SK-N-SH treated with all-trans-retinoic acid at 6 μM for 48 hours (cell line): ENCODE measurements around the gene SUPT3H.

Source experiments
- ARNTL ChIP-seq: fragments of 450-650 bp; formaldehyde crosslinking; IDR thresholded peaks from 2 replicates; pipeline ENCODE4 v1.5.0; 2020; ENCODE audit warnings: low read depth, mild to moderate bottlenecking, moderate library complexity, borderline replicate concordance
- ESRRG ChIP-seq: fragments of 250-450 bp; sonication (Bioruptor Pico); IDR thresholded peaks from 2 replicates; pipeline ENCODE4 v1.6.1; 2021; ENCODE audit warnings: mild to moderate bottlenecking
- PATZ1 ChIP-seq: fragments of 250-450 bp; sonication (Bioruptor Pico); IDR thresholded peaks from 2 replicates; pipeline ENCODE4 v1.8.0; 2020; ENCODE audit warnings: mild to moderate bottlenecking, moderate library complexity, borderline replicate concordance
- ZC3H10 ChIP-seq: fragments of 250-450 bp; sonication (Bioruptor Pico); IDR thresholded peaks from 2 replicates; pipeline ENCODE4 v1.5.1; 2021; ENCODE audit warnings: mild to moderate bottlenecking, moderate library complexity

- no peak for TF ChIP-seq ESRRG (CRISPR knock-in tag)
- no peak for TF ChIP-seq ZC3H10 (CRISPR knock-in tag)
- no peak for TF ChIP-seq PATZ1 (CRISPR knock-in tag)
- TF ChIP-seq ARNTL (CRISPR knock-in tag): no peak
Measured at GRCh38 chr6:45160305-45160704, 217.4 kb downstream of the SUPT3H start.
